Esophagus squamous epithelium (tissue), 5 donors: ENCODE measurements around the gene SH2D2A. TPM values are rescaled to one million over a fixed set of nuclear protein-coding genes. Genes with fewer than 3 reads are reported as not detected.

Source experiments
- DNase-seq: peaks from one replicate; lab custom pipeline; 2025; lab: John Stamatoyannopoulos, UW
- H3K27ac ChIP-seq, 4 donors: fragments of 200-600 bp; sonication (generic); one replicate each; pipeline ENCODE4 v1.5.1; 2016 to 2019; ENCODE audit warnings: mild to moderate bottlenecking in 1 of 4
- H3K27me3 ChIP-seq, 4 donors: fragments of 200-600 bp; sonication (generic); 1 replicate in 3 of 4; 2 replicates in 1 of 4; pipeline versions ENCODE4 v1.5.1 to v1.6.0; 2017 to 2021; ENCODE audit warnings: antibody characterized with exemption in 1 of 4
- H3K36me3 ChIP-seq, 3 donors: fragments of 200-600 bp; sonication (generic); one replicate each; pipeline ENCODE4 v1.5.1; 2016 to 2019
- H3K4me1 ChIP-seq, 3 donors: fragments of 200-600 bp; sonication (generic); one replicate each; pipeline ENCODE4 v1.5.1; 2017 to 2019
- H3K4me3 ChIP-seq, 4 donors: fragments of 200-600 bp; sonication (generic); 1 replicate in 3 of 4; 2 replicates in 1 of 4; pipeline ENCODE4 v1.5.1; 2016 to 2019; ENCODE audit warnings: mild to moderate bottlenecking in 2 of 4, moderate library complexity in 1 of 4
- H3K9me3 ChIP-seq, 3 donors: fragments of 200-600 bp; sonication (generic); one replicate each; pipeline ENCODE4 v1.5.1; 2016 to 2019
- POLR2A ChIP-seq, 4 donors: fragments of 450-650 bp; IDR thresholded peaks; one replicate each; pipeline ENCODE4 v1.6.1; 2017; ENCODE audit warnings: antibody characterized with exemption in 4 of 4, mild to moderate bottlenecking in 4 of 4, moderate library complexity in 3 of 4
- WGBS, 2 donors: methylation state at CpG; one replicate each; pipeline ENCODE4 v1.1.5; 2018; 5-methylcytosine and 5-hydroxymethylcytosine counted together
- intact Hi-C: fragments of 100-400 bp; cut with DNase I; formaldehyde crosslinking; loops from one replicate; pipeline ENCODE4 v1.15.0; 2022
- total RNA-seq, 4 donors: library from RNA; depleted of rRNA; stranded (reverse); fragments of >200 nt; gene quantifications; one replicate each; pipeline ENCODE4 v1.1.0, GENCODE V29; 2016
- TF ChIP-seq, protein P1 (sequence below), 6 experiments: fragments of 450-650 bp in 4 of 6; fragments of 200-600 bp in 2 of 6; sonication (generic) in 2 of 6; IDR thresholded peaks; one replicate each; pipeline ENCODE4 v1.5.1; 2016 to 2019; ENCODE audit warnings: antibody characterized with exemption in 6 of 6, mild to moderate bottlenecking in 4 of 6, moderate library complexity in 4 of 6
- donor health status: DM: yes; HTN: yes; CAD: no.

Gene SH2D2A
- total RNA-seq, 4 donors from 2014 or later: 0.32 to 2.0 (median 1.7) TPM; not detected in 1

DNA sequence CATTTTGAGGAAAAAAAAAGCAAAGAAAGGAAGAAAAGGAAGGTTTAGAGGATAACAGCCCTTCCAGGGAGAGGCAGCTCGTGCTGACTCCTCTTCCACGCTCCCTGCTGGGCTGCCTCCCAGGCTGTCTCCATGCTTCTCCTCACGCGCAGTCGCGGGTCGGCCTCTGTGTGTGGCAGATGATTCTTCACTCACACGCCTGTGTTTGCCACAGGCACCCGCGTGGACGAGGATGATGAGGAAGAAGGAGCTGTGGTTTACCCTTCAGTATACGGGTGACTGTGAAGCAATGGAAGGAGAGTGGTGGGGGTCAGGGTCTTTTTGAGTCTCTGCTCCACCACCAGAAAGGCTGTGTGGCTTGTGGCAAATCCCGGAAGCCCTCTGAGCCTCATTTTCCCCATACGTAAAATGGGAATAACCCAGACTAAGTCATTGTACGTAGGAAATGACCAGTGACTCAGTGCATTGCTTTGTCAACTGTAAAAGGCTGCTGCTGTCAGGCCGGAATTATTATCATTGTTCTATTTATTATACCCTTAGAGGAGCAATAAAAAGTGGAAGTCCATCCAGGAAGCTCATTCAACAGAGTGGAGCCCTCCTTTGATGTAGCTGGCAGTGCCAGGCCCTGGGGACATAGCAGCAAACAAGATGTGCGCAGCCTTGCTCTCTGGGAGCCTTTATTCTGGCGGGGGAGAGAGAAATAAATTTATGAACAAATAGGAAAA, 11.9 kb upstream of the SH2D2A start:
- no peak for TF ChIP-seq POLR2A (IDR thresholded peaks at IDR 0.05)
- TF ChIP-seq, protein P1, sequence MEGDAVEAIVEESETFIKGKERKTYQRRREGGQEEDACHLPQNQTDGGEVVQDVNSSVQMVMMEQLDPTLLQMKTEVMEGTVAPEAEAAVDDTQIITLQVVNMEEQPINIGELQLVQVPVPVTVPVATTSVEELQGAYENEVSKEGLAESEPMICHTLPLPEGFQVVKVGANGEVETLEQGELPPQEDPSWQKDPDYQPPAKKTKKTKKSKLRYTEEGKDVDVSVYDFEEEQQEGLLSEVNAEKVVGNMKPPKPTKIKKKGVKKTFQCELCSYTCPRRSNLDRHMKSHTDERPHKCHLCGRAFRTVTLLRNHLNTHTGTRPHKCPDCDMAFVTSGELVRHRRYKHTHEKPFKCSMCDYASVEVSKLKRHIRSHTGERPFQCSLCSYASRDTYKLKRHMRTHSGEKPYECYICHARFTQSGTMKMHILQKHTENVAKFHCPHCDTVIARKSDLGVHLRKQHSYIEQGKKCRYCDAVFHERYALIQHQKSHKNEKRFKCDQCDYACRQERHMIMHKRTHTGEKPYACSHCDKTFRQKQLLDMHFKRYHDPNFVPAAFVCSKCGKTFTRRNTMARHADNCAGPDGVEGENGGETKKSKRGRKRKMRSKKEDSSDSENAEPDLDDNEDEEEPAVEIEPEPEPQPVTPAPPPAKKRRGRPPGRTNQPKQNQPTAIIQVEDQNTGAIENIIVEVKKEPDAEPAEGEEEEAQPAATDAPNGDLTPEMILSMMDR (IDR thresholded peaks at IDR 0.05): no peak

DNA sequence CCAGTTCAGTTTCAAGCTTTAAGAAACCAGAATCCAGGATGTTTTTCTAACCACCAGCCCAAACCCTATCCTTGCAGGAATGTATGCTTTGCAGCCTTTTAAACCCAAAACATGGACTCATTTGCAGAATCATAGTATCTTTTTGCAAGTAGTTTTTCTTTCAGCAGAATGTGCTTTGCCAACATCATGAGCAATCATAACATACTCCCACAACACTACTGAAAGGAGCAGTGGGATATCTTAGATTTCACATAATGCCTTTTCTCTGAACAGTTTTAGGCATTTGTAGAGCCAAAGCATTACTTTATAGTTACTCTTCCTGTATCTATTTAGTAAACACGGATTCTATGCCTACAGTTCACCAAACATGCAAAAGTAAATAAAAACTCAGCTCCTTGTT, 10.0 kb upstream of the SH2D2A start:
- intact Hi-C loops: no loop called here
- TF ChIP-seq POLR2A (IDR thresholded peaks at IDR 0.05): no peak
- TF ChIP-seq, protein P1 (IDR thresholded peaks at IDR 0.05): no peak
- no peak for DNase-seq
- Histone ChIP-seq H3K36me3 (no peaks in the 10 kb centered on the region), H3K9me3 (no peaks in the 10 kb centered on the region), H3K4me1 (no peaks in the 10 kb centered on the region), H3K4me3 (no peak overlapping the region), H3K27ac (no peak overlapping the region), H3K27me3 (peaks cover 0 to 17% (median 0%) of the 10 kb centered on the region in 4 donors)
- 43 to 50% methylated on average over 1 of the region's 1 CpG for WGBS, 2 donors

More for the DNA sequence above, 11.9 kb upstream of the SH2D2A start:
- H3K36me3 ChIP-seq: no peaks in the 10 kb centered on the region
- intact Hi-C loops: no loop called here
- peaks cover 0 to 27% (median 0%) of the 10 kb centered on the region in 4 donors for H3K27me3 ChIP-seq
- no peak overlapping the region for H3K27ac ChIP-seq
- 70 to 77% methylated on average over 18 of the region's 18 CpGs for WGBS, 2 donors
- H3K9me3 ChIP-seq: no peaks in the 10 kb centered on the region
- H3K4me1 ChIP-seq: no peaks in the 10 kb centered on the region
- no peak for DNase-seq
- no peak overlapping the region for H3K4me3 ChIP-seq

DNA sequence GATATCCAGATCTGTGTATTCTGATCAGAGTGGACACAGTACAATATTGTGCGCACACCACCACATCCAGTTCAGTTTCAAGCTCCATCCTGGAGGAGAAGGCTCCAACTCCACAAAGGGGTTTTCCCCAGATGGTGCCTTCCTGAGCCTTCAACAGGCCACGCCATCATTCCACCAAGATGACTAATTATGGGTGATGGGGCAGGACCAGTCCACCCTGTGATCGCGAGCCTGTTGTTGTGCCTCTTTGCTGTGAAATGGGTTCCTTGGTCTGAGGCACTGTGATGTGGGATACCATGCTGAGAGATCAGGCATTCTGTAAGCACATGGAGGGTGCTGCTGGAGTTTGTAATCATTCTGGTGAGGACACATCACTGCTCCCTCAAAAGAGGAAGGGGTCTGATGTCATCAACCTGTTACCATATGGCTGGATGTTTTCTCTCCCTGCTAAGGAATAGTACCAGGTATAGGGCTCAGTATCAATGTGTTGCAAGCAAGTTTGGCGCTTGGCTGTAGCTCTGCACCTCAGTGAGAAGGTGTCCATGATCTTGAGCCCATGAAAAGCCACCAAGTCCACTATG, 6.7 kb upstream of the SH2D2A start:
- H3K36me3 ChIP-seq: no peaks in the 10 kb centered on the region
- H3K27ac ChIP-seq: no peak overlapping the region
- WGBS, 2 donors: 88 to 95% methylated on average over 3 to 4 of the region's 5 CpGs
- H3K4me3 ChIP-seq: no peak overlapping the region
- intact Hi-C loops: no loop called here
- H3K9me3 ChIP-seq: no peaks in the 10 kb centered on the region
- DNase-seq: no peak
- no peaks in the 10 kb centered on the region for H3K4me1 ChIP-seq
- TF ChIP-seq POLR2A (IDR thresholded peaks at IDR 0.05): no peak
- TF ChIP-seq, protein P1 (IDR thresholded peaks at IDR 0.05): no peak
- peaks cover 0 to 10% (median 0%) of the 10 kb centered on the region in 4 donors for H3K27me3 ChIP-seq

DNA sequence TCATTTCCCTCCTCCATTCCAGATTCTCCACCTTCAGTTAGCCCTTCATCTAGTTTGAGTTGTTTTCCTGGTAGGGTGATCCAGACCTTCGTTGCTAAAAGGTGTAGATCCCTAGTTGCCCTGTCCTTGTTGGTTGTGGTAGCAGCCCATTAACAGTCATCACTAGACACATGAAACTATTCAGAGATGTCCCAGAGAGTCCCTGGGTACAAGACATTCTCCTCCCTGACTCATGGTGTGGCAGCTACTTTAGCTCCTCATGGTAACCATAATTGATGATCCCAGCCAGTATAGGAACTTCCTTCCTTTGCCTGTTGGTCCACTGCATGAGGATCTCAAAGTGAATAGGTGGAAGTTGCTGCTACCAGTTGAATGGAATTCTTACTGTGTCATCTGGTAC, 6.0 kb upstream of the SH2D2A start:
- H3K9me3 ChIP-seq: no peaks in the 10 kb centered on the region
- DNase-seq: no peak
- no peaks in the 10 kb centered on the region for H3K4me1 ChIP-seq
- intact Hi-C loops: no loop called here
- H3K4me3 ChIP-seq: no peak overlapping the region
- no peaks in the 10 kb centered on the region for H3K36me3 ChIP-seq
- H3K27me3 ChIP-seq: peaks cover 0 to 10% (median 0%) of the 10 kb centered on the region in 4 donors
- WGBS, 2 donors: 42 to 67% methylated on average over 1 of the region's 1 CpG
- no peak for TF ChIP-seq POLR2A (IDR thresholded peaks at IDR 0.05)
- TF ChIP-seq, protein P1 (IDR thresholded peaks at IDR 0.05): no peak
- no peak overlapping the region for H3K27ac ChIP-seq

DNA sequence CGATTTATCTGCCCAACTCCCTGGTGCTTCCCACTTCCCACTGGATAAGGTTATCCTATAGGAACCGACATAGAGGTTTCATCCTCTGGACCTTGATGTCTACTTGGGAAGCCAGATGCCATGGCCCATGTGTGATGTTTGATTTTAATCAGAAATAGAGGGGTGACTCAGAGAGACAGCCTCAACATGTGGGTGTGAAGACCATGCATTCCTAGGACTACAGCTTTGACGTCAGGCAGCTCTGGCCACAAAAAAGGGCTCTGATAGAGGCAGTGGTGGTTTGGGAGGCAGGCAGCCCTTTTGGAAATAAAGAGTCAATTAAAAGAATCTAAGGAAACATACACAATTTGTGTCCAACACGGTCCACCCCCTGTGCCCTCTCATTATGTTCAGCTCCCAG, 5.2 kb upstream of the SH2D2A start:
- Histone ChIP-seq H3K27ac (no peak overlapping the region), H3K9me3 (no peaks in the 10 kb centered on the region), H3K4me3 (no peak overlapping the region), H3K4me1 (peaks cover 0 to 6% (median 0%) of the 10 kb centered on the region in 3 donors), H3K27me3 (peaks cover 0 to 10% (median 0%) of the 10 kb centered on the region in 4 donors), H3K36me3 (no peaks in the 10 kb centered on the region)
- 58 to 60% methylated on average over 4 of the region's 4 CpGs for WGBS, 2 donors
- TF ChIP-seq, protein P1 (IDR thresholded peaks at IDR 0.05): no peak
- TF ChIP-seq POLR2A (IDR thresholded peaks at IDR 0.05): no peak
- intact Hi-C loops: no loop called here
- DNase-seq: no peak
